Endothelial cell of umbilical vein (primary cell): ENCODE results near the gene ARNT2. TPM values are rescaled to one million over a fixed set of nuclear protein-coding genes. Genes with fewer than 3 reads are reported as not detected.

Experiments
- BruUV-seq: library from RNA; stranded (reverse); fragments of 400-500 nt; replicated peaks from 2 replicates; lab custom pipeline; 2021; lab: Mats Ljungman, UMichigan
- CTCF ChIA-PET: fragments of 300-600, 350-600 bp; sonication (Branson Sonifier 250); formaldehyde crosslinking; loops from one replicate; lab custom pipeline; 2021; ENCODE audit warnings: antibody characterized with exemption, inconsistent platforms; lab: Charles Lee
- POLR2A ChIA-PET: fragments of 300-600, 350-600 bp; sonication (Branson Sonifier 250); formaldehyde crosslinking; loops from one replicate; lab custom pipeline; 2021; ENCODE audit warnings: antibody characterized with exemption, inconsistent platforms; lab: Charles Lee
- DNase-seq: peaks from one replicate; pipeline ENCODE4 v3.0.0-alpha.2; 2011; ENCODE audit warnings: low read depth, low spot score
- FAIRE-seq: peaks from 2 replicates; lab custom pipeline; 2011; peaks lifted over from hg19 to GRCh38; lab: Jason Lieb, UNC
- H2AFZ ChIP-seq: 2 replicates; pipeline ENCODE4 v1.6.0; 2012; ENCODE audit warnings: low read depth, low read length, control low read depth, inconsistent platforms
- H3K27ac ChIP-seq: 2 replicates; pipeline ENCODE4 v1.5.1; 2011; ENCODE audit warnings: low read depth, mild to moderate bottlenecking, control low read depth, low read length, moderate library complexity; ENCODE audit not compliant: insufficient read depth
- H3K27me3 ChIP-seq, 2 experiments: 2 replicates each; pipeline versions ENCODE4 v1.6.0 to v1.6.1; 2011; ENCODE audit warnings: low read length in 2 of 2, mixed read lengths in 1 of 2; ENCODE audit not compliant: control insufficient read depth in 2 of 2, insufficient read depth in 2 of 2
- H3K36me3 ChIP-seq, 2 experiments: 2 replicates in 1 of 2; 3 replicates in 1 of 2; pipeline ENCODE4 v1.5.1; 2011; ENCODE audit warnings: low read length in 2 of 2, mild to moderate bottlenecking in 1 of 2, moderate library complexity in 1 of 2; ENCODE audit not compliant: control insufficient read depth in 2 of 2, insufficient read depth in 2 of 2; ENCODE audit errors: extremely low read depth in 1 of 2
- H3K4me1 ChIP-seq: 3 replicates; pipeline ENCODE4 v1.5.1; 2011; ENCODE audit warnings: mild to moderate bottlenecking, low read length; ENCODE audit not compliant: control insufficient read depth, insufficient read depth; ENCODE audit errors: extremely low read depth
- H3K4me2 ChIP-seq: 2 replicates; pipeline ENCODE4 v1.6.1; 2011; ENCODE audit warnings: low read length, control low read depth, mixed read lengths; ENCODE audit not compliant: insufficient read depth
- H3K4me3 ChIP-seq, 3 experiments: fragments of 200-600 bp in 1 of 3; sonication (generic), shearing (Covaris generic) in 1 of 3; replicated peaks in 1 of 3; 2 replicates each; pipeline ENCODE4 v1.5.1; 2011 to 2016; ENCODE audit warnings: control low read depth in 3 of 3, low read length in 3 of 3, mild to moderate bottlenecking in 2 of 3, inconsistent platforms in 1 of 3, low read depth in 1 of 3, moderate library complexity in 1 of 3; ENCODE audit not compliant: insufficient read depth in 1 of 3
- H3K79me2 ChIP-seq: 2 replicates; pipeline ENCODE4 v1.6.0; 2012; ENCODE audit warnings: low read length, inconsistent platforms; ENCODE audit not compliant: control insufficient read depth, insufficient read depth
- H3K9ac ChIP-seq: replicated peaks from 2 replicates; pipeline ENCODE3; 2011; ENCODE audit warnings: low read length, control low read depth; ENCODE audit not compliant: insufficient read depth; ENCODE audit errors: extremely low read depth
- H3K9me1 ChIP-seq: replicated peaks from 3 replicates; pipeline ENCODE4 v1.6.0; 2011; ENCODE audit warnings: mild to moderate bottlenecking, low read length; ENCODE audit not compliant: control insufficient read depth, insufficient read depth; ENCODE audit errors: extremely low read depth
- H3K9me3 ChIP-seq: replicated peaks from 2 replicates; pipeline ENCODE4 v1.5.1; 2012; ENCODE audit warnings: low read length, inconsistent platforms; ENCODE audit not compliant: control insufficient read depth, insufficient read depth
- H4K20me1 ChIP-seq: replicated peaks from 2 replicates; pipeline ENCODE3; 2011; ENCODE audit warnings: mild to moderate bottlenecking, low read length; ENCODE audit not compliant: control insufficient read depth, insufficient read depth; ENCODE audit errors: extremely low read depth
- CTCF ChIP-seq, 2 donors: IDR thresholded peaks; 1 replicate in 1 of 2; 2 replicates in 1 of 2; pipeline ENCODE4 v1.5.1; 2011; ENCODE audit warnings: low read length in 2 of 2, mild to moderate bottlenecking in 2 of 2, moderate library complexity in 2 of 2, control low read depth in 1 of 2, inconsistent platforms in 1 of 2, low read depth in 1 of 2; ENCODE audit not compliant: insufficient read depth in 1 of 2; ENCODE audit errors: extremely low read depth in 1 of 2
- EZH2 ChIP-seq: IDR thresholded peaks from 2 replicates; pipeline ENCODE4 v1.6.1; 2012; ENCODE audit warnings: borderline replicate concordance, low read depth, mild to moderate bottlenecking, moderate library complexity, low read length, inconsistent platforms; ENCODE audit not compliant: severe bottlenecking
- FOS ChIP-seq: IDR thresholded peaks from 2 replicates; pipeline ENCODE4 v1.6.1; 2011; ENCODE audit warnings: mild to moderate bottlenecking, low read length, moderate library complexity, borderline replicate concordance; ENCODE audit not compliant: insufficient read depth
- GATA2 ChIP-seq: IDR thresholded peaks from 2 replicates; pipeline ENCODE4 v1.7.0; 2011; ENCODE audit warnings: low read depth, mild to moderate bottlenecking, moderate library complexity, mixed read lengths, low read length; ENCODE audit not compliant: insufficient read length, insufficient read depth
- JUN ChIP-seq: IDR thresholded peaks from 2 replicates; pipeline ENCODE4 v1.6.1; 2011; ENCODE audit warnings: borderline replicate concordance, low read depth; ENCODE audit not compliant: insufficient read length, insufficient read depth
- MAX ChIP-seq: IDR thresholded peaks from 2 replicates; pipeline ENCODE4 v1.6.1; 2011; ENCODE audit not compliant: insufficient read depth, insufficient read length
- MYC ChIP-seq: IDR thresholded peaks from one replicate; pipeline ENCODE4 v1.6.1; 2011; ENCODE audit warnings: mild to moderate bottlenecking, low read depth, low read length
- POLR2A ChIP-seq: IDR thresholded peaks from 2 replicates; pipeline ENCODE4 v1.6.1; 2012; ENCODE audit warnings: low read depth, mild to moderate bottlenecking, control low read depth, low read length
- POLR2AphosphoS5 ChIP-seq: IDR thresholded peaks from 2 replicates; pipeline ENCODE4 v1.6.1; 2012; ENCODE audit warnings: low read depth, mild to moderate bottlenecking, control low read depth, low read length, moderate library complexity; ENCODE audit not compliant: insufficient read depth
- dilution Hi-C: fragments of 300-500 bp; cut with MboI; formaldehyde crosslinking; loops from one replicate; pipeline ENCODE4 v1.15.0; 2019; ENCODE audit warnings: low sequenced_read_pairs; ENCODE audit not compliant: extremely low pct_ligation_motif_present
- intact Hi-C: fragments of 100-400 bp; cut with micrococcal nuclease; formaldehyde crosslinking; loops from one replicate; pipeline ENCODE4 v1.10.0; 2022
- polyA plus RNA-seq, 4 experiments: library from polyadenylated mRNA; depleted of rRNA in 3 of 4; stranded (reverse) in 3 of 4; unstranded in 1 of 4; fragments of >200 nt; gene quantifications; 2 replicates each; pipeline versions ENCODE4 v1.2.1 to v1.2.3, GENCODE V29; 2011 to 2012; ENCODE audit warnings: missing spikeins in 1 of 4
- total RNA-seq: library from RNA; stranded (reverse); gene quantifications from 2 replicates; pipeline ENCODE4 v1.2.3, GENCODE V29; 2021

The ARNT2 gene
- total and polyA plus RNA-seq, 2 donors (not counting 3 experiments of a cell fraction or from before 2014, with no cell fraction given): 0.03 to 0.20 TPM

DNA sequence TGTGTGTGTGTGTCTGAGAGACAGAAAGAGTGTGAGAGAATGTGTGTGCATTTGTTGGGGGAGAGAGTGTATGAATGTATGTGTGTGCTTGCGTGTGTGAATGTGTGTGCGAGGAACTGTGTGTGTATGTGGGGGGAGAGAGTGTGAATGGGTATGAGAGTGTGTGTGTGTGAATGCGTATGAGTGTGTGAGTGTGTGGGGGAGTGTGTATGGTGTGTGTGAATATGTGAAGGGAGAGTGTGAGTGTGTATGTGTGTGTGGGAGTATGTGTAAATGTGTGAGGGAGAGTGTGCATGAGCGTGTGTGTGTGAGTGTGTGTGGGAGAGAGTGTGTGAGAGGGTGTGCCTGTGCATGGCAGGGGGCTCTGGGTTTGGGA lies 211.2 kb downstream of the ARNT2 start:
- H3K4me2 ChIP-seq: no peak overlapping the region
- ChIA-PET POLR2A (no interaction called here), CTCF (no interaction called here)
- no peaks in the 10 kb centered on the region for H3K27me3 ChIP-seq
- no peak overlapping the region for H2AFZ ChIP-seq
- no peaks in the 10 kb centered on the region for H4K20me1 ChIP-seq
- no peak overlapping the region for H3K4me3 ChIP-seq
- TF ChIP-seq FOS (no peak), POLR2AphosphoS5 (no peak), POLR2A (no peak), JUN (no peak), MAX (no peak), GATA2 (no peak), EZH2 (no peak), MYC (no peak), CTCF (IDR thresholded peaks at IDR 0.05; ENCODE audit: extremely low read depth in 1 of 2, insufficient read depth in 1 of 2, low read depth in 1 of 2, low read length in 2 of 2) (no peak)
- H3K27ac ChIP-seq: no peak overlapping the region
- H3K9me1 ChIP-seq: no peaks in the 10 kb centered on the region
- no peaks in the 10 kb centered on the region for H3K79me2 ChIP-seq
- H3K9ac ChIP-seq: no peak overlapping the region
- FAIRE-seq (no peak), DNase-seq (no peak)
- intact Hi-C loops: no loop called here
- dilution Hi-C loops: no loop called here
- no TSS peak for BruUV-seq
- no peaks in the 10 kb centered on the region for H3K9me3 ChIP-seq
- peaks cover 7% of the 10 kb centered on the region for H3K4me1 ChIP-seq
- no peaks in the 10 kb centered on the region for H3K36me3 ChIP-seq
